HG03280 (cell line): Measurements from ENCODE around the gene ASTN2.

Experiments
- ATAC-seq: cut with Tn5 transposase; IDR thresholded peaks from one replicate; pipeline ENCODE4 v1.9.1; 2021; ENCODE audit warnings: mild to moderate bottlenecking, moderate library complexity; ENCODE audit not compliant: unreplicated experiment

The ASTN2 gene

DNA sequence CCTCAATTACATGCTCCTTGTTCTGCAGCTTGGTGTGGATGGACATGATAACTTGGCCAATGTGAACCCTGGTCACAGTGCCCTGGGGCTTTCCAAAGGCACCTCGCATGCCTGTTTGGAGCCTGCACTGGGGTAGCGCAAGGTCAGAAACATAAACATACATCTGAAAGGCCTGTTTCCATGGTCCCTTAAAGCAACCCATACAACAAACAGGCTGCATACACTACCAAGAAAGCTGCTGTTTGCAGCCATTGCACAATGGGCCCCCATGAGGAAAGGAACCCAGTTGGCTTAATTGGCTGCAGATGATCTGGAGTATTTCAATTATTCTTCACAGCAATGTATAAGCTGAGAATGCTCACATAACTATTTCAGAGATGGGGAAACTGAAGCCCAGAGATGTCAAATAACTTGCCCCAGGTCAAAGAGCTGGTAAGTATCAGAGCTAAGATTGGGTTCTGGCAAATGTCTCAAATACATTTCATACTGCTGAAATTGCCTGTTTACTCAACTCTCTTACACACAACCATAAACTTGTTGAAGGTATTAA, 233.9 kb downstream of the ASTN2 start:
- ATAC-seq = no peak

- no peak for ATAC-seq
These were observed 236.1 kb downstream of the ASTN2 start for GRCh38 chr9:117178596-117179375.

DNA sequence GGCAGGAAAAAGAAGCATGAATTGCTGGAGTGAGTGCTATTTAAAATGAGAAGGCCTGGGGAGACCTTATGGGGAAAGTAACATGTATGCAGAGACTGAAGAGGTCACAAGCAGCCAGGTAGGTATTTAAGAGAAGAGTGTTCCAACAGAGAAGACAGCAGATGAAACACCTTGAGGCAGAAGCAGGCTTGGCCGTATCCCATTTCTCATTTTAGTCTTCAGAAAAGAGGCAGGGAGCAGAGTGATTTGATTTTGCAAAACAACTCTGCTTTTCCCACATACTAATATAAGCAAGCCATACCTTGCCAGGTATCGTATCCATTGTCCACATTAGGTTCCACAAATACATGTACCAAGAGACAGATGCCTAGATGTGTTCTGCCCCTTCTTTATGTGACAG, 244.3 kb downstream of the ASTN2 start:
- no peak for ATAC-seq

GRCh38 chr9:117169089-117169621, 245.7 kb downstream of the ASTN2 start:
- ATAC-seq = no peak

DNA sequence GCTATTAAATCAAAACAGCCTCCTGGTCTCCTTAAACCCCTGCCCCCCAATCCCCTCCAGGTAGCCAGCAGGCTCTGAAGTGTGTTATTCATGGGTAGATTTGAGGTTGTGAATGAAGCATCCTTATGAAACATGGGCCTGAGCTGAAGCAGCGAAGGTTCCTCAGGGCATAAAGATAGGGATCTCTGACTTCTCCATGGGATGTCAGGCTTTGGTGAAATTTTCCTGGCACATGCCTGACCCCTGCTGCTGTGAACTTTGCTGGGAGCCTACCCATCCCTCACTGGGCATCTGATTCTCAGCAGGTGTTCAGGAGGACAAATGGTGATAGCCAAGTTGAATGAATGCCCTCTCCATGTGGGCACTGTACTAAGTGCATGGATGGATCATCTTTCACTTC, 250.3 kb downstream of the ASTN2 start:
- no peak for ATAC-seq

GRCh38 chr9:117160254-117160653, 254.6 kb downstream of the ASTN2 start:
- ATAC-seq = no peak

- ATAC-seq = no peak
These were observed 257.9 kb downstream of the ASTN2 start for GRCh38 chr9:117156771-117157535.

DNA sequence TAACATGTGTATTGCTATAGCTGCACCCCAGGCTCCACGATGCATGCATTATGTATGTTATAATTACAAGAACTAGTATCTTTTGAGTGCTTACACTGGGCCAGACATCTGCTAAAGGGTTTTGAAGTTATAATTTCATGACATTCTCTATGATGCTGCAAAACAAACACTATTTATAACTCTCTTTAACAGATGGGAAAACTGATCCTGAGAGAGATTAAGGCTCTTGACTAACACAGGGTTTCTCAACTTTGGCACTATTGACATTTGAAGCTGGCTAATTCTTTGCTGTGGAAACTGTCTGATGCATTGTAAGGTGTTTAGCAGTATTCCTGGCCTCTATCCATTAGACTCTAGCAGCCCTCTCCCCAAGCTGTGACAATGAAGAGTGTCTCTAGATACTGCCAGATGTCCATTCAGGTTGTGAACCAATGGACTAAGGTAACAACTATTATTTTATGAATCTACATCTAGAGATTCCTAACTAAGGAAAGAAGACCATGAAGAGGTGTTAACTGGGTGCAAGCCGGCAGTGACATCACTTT, 258.6 kb downstream of the ASTN2 start:
- ATAC-seq = no peak

DNA sequence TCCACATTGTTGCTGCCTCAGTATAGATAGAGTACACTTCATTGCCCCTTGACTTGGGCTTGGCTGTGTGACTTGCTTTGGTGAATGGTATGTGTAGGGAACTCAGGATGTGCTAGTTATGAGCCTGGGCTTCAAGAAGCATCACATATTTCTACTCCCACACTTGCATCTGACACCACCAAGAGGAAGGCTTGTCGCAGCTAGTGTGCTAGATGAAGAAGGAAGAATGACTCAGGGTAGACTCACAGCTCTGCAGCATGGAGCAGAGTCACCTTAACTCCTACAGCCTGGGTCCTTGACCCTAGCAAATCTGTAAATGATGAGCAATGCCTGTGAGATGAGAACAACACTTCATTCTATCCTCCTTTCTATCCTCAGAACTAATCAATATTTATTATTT, 261.8 kb downstream of the ASTN2 start:
- no peak for ATAC-seq

GRCh38 chr9:117151716-117152115, 263.1 kb downstream of the ASTN2 start:
- ATAC-seq = no peak

DNA sequence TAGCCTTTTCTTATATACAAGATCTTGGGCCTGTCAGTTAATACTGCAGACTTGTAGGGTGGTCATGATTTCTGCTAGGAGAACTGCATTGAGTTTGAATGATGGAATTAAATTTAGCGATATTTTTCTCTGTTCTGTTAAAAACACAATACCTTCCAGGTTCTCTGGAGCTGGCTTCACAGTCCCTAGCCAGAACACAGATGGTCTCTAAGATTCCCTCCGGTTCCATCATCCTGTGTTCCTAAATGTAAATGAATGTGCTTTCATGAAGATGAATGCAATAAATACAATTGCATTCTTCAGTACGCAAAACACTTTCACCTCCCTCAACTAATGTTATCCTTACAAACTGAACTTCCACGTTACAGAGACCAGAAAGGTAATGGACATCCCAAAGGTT, 264.9 kb downstream of the ASTN2 start:
- no peak for ATAC-seq

DNA sequence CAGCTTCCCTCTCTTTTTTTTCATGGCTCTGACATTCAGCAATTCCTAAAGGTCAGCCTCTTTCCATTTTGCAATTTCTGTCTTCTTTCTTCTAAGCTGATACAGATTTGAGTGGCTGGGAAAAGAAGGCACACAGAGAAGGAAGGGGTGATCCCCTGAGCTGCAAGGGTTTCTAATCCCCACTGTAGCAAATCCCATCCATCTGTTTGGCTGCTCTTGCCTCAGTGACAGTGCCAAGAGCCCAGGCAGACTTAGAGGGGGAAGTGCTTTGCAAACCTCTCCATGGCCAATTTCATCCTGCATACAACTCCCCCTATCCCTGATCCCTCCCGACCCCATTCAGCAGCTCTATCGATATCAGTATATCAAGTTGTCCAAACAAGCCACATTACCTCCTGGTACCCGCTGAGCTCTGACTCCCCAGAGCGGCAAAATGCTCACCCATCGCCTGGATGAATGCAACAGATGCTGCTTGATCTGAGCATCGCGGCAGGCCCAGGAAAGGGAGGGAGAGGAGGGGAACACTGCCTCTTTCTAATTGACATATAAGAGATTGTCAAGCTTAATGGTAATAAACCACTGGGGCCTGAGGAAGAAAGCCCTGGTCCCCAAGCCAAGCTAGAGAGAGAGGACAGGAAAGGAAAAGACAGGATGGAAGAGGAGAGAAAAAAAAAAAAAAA, 268.9 kb downstream of the ASTN2 start:
- ATAC-seq = no peak

DNA sequence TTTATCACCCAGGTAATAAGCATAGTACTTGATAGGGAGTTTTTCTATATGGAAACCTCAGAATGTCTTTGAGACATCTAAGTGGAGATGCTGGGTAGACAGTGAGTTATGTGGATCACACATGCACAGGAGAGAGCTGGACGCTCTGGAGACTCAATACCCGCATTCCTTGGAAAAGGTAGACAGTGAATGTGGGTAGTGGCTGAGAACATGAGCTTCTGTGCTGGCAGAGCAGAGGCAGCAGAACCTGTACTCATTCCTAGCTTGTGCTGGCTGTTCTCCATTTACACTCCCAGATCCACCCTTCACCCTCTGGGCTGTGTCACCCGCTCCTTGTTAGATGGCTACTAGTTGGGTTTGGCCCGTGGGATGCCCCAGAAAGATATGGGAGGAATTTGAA, 269.8 kb downstream of the ASTN2 start:
- no peak for ATAC-seq

DNA sequence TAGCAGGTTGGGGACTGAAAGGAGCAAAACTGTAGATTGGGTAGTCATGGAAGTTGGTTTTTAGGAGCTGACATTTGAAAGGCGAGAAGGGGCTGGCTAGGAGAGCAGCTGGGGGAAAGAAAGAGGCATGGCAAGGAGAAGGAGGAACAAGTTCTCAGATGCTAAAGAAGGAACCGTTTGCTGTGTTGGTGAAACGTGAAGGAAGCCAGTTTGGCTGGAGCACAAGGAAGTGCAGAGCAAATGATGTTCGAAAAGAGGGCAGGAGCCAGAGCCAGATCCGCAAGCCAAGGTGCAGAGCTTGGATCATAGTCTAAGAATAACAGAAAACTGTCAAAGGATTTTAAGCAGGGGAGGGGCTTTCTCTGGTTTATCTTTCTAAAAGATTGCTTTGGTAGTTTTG, 276.6 kb downstream of the ASTN2 start:
- no peak for ATAC-seq

DNA sequence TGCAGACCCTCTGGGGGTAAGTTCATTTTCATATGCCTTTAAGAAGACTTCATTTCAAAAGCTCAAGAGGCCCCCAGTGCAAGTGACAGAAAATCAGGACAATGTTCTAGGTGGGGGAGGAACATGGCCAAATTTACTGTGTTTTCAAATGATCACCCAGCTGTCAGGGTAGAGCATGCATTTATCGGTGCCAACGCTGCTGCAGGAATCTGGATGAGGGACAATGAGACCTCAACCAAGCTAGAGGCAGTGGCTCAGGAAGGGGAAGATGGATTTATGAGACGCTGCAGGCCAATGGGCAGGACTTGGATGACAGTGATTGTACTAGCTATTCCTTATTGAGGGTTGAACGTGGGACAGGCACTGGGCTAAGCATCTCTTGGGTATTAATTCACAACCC, 278.4 kb downstream of the ASTN2 start:
- no peak for ATAC-seq

GRCh38 chr9:117135501-117136098, 279.3 kb downstream of the ASTN2 start:
- no peak for ATAC-seq

GRCh38 chr9:117134826-117135500, 279.9 kb downstream of the ASTN2 start:
- ATAC-seq = no peak

DNA sequence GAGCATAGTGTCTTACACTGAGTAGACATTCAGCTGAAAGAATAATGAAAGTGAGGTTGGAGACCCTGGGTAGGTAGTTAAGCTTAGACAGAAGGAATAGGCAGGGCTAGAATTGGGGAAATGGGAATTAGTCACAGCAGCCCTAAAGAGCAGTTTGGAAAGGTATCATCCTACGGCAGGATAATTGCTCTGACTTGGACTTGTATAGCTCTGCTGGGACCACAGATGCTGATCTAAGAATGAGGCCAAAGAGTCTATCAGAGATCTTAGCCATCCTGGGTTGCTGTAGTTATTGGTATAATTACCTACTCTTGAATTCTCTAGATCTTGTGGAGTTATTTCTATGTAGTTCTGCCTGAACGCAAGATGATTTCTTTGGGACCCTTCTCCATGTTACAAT, 288.0 kb downstream of the ASTN2 start:
- ATAC-seq = no peak

DNA sequence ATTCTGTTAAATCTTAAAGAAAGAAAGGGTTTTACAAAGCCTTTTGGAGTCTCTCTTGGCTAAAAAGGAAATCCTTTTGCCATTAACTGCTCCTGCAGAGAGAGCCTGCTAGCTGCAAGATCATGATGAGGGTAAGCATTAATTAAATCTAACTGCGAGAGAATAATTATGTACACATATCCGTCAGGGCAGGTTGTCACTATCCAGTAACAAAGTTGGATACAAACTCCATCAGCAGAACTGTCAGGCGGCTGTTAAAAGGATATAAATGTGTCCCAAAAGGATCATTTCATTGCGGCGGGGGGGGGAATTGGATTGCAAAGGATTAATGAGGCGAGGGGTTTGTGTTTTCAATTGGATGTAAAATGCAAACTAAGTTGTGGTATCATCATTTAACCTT, 289.3 kb downstream of the ASTN2 start:
- ATAC-seq = no peak

GRCh38 chr9:117123729-117124128, 291.1 kb downstream of the ASTN2 start:
- ATAC-seq = no peak
